ENCODE results near the gene CHRNG.

The CHRNG gene

DNA sequence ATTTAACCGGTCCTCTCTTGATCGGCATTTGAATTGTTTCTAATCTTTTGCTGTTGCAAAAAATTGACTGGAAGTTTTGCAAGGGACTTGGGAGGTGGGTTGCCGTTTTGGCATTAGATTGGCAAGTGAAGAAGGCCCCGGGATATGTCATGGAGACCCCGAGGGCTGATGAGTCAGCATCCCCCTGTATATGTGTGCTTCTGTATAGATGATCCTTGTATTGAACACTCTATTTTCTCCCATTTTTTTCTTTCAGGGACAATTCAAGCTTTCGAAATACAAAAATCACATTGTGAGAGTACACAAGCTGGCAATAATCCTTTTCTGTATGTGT lies 41.1 kb downstream of the CHRNG start:
- no peak for DNase-seq

DNA sequence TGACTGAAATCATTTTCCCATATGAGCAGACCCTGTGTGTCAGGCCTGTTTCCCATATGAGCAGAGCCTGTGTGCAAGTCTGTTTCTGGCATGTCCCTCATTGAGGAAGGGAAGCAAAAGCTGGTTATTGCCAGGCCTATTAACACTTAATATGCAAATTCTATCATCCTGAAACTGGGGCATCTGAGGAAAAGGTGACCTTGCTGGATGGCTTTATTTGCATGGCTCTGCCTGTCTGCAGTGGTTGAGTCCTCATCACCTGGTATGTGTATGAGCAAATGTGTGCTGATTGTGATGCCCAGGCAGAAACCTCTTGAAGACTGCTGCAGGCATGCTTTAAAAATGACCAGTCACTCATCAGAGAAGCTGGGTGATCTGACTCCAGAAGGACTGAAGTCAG lies 42.2 kb downstream of the CHRNG start:
- DNase-seq = no peak

DNA sequence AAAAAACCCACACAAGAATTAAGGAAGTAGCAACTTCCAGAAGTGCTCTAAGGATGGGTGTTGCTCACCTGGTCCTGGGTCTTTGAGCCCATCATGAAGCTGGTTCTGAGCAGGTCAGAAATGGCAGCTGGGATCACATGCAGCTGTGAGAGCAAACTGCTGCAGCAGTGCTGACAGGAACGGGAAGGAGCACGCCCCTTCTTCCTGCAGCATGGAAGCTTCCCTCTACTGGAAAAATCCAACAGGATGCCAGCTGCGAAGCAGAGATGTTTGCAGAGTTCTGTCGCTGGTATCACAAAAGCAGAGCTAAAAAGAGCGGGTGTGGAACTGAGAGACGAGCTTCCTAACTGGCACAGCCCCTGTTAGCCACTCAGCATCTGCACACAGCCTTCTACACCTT lies 44.7 kb downstream of the CHRNG start:
- no peak for DNase-seq

DNA sequence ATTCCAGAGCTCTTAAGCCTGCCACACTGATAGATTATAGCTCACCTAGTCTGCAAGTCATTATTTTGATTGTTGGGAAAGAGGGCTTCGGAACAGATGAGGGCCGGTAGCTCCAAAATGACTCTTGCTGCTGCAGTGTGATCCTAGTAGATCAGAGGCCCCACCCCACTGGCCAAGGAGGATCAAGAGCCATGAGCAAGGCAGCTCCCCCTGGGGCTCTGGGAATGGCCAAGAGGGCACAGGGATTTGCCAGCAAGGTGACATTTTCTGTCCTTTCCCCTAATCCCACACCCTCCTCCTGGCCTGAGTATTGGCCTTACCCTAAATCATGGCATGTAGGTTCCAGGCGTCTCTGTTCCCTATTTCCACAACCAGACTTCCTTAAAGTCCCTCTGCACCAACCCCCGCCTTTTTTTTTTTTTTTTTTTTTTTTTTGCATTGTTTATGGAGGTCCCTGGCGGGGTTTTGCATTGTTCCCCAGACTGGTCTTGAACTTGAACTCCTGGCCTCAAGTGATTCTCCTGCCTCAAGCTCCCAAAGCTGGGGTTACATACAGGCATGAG lies 47.5 kb downstream of the CHRNG start:
- DNase-seq = no peak

DNA sequence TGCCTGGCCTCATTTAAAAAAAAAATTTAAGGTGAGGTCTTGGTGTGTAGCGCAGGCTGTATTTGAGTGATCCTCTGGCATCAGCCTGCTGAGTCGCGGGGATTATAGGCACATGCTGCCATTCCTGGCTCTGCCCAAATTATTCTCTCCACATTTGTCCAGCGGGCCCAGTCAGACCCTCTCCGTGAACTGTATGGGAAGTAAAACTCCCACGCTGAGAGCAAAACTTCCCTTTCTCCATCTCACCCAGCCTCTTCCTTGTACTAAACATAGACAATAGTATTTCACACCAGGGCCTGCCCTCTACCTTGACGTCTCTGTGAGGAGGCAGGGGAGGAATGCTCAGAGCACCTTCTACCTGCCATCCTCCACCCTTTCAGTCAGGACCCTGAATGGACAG lies 48.0 kb downstream of the CHRNG start:
- no peak for DNase-seq

DNA sequence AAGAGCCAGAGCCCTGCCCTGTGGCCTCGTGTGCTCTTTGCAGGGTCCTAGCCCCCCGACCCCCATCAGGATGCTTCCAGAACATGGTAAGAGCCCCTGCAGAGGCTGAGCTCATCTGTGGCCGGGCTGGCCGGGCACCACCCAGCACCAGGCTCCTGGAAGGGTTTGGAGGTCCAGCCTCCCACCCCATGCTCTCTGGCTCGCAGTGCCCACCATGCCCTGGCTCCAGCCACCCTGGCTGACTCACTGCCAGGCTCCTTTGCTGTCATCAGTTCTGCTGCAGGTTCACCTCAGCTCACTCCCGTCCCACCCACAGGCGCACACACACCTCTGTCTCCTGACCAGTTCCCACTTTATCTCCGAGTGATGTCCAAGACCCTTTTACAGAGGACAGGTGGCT lies 48.5 kb downstream of the CHRNG start:
- DNase-seq = no peak

DNA sequence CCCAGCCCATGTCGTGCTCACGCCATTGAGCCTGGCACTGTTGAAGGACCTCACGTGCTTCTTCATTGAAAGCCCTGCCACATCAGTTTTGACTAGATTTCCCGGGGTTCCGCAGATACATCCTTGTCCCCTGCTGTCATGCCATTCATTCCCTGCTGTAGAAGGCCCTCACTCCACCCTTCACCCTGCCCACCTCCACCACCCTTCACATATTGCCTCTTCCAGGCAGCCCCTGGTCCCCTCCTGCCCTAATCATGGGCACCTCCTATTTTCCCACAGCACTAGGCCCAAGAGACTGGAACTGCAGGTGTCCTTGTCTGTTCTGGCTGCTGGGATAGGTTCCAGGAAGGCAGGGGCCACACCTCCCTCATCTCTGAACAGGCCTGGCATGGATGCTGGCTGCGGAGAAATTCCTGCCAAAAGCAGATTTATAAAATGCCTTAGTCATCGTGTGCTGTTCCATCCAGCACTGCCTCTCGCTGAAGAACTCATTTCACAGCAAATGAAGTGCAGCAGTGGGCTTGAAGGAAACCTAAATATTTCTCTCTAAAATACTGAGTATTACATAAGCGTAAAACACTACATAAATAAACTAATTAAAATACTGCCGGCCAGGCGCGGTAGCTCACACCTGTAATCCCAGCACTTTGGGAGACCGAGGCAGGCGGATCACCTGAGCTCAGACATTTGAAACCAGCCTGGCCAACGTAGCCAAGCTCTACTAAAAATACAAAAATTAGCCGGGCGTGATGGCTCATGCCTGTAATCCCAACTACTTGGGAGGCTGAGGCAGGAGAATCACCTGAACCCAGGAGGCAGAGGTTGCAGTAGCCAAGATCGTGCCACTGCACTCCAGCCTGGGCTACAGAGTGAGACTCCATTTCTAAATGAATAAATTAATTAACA lies 49.4 kb downstream of the CHRNG start:
- DNase-seq = no peak

DNA sequence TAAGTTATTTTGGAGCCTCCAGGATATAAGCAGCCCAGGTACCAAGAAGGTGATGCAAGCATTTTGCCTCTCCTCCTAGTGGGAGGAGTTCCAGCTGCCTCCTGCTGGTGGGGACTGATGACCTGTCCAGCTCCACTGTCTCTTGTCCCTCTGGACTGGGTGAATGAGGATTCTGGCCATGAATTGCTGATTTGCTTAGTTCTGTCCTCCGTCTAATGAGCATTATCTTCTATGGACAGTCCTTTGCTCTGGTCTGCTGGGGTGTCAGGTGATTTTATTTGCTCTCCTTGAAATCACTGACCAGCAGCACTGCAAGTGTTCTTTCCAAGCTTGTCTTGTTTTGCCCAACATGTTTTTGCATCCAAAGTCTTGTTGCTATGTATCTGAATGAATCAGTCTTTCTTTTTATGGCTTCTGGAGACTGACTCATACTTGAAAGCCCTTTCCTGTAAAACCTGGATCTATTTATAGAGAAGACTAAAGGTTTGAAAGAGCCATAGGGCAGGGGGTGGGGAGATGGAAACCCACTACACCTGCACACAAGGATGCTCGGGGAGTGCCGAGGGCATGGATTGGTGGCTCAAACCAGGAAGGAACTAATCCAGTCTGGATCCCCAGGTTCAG lies 53.4 kb downstream of the CHRNG start:
- DNase-seq = no peak

DNA sequence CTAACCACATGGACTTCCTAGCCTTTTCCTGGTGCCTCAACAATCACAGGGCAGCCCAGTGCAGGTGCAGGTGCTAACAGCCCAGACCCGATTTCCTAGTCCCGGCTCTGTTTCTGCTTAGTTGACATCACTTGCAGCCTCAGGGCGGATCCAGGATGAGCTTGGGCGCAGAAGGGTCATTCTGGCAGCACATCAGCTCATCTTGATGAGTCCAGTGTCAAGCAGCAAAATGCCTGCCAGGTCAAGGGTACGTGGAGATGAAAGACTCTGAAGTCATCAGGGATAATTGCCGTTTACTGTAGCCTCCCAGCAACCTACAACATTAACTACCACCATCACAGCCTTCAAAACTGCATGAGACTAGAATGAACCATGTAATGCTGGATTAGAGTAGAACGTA lies 54.5 kb downstream of the CHRNG start:
- DNase-seq = no peak

Data from cerebellar nuclear complex (tissue), 1 donor.